Hematopoietic multipotent progenitor cell (in vitro differentiated cells): Measurements from ENCODE around the gene PLCB2. TPM values are rescaled to one million over a fixed set of nuclear protein-coding genes. Genes with fewer than 3 reads are reported as not detected.

Experiments used
- DNase-seq, 3 donors: peaks; one replicate each; pipeline ENCODE4 v3.0.0-alpha.2; 2011 to 2015; ENCODE audit warnings: low read depth in 2 of 3, low spot score in 2 of 3
- total RNA-seq: library from RNA; depleted of rRNA; stranded (reverse); fragments of >200 nt; gene quantifications from one replicate; pipeline ENCODE4 v1.2.3, GENCODE V29; 2012

The PLCB2 gene
- total RNA-seq, 1 donor, result 123 TPM

DNA sequence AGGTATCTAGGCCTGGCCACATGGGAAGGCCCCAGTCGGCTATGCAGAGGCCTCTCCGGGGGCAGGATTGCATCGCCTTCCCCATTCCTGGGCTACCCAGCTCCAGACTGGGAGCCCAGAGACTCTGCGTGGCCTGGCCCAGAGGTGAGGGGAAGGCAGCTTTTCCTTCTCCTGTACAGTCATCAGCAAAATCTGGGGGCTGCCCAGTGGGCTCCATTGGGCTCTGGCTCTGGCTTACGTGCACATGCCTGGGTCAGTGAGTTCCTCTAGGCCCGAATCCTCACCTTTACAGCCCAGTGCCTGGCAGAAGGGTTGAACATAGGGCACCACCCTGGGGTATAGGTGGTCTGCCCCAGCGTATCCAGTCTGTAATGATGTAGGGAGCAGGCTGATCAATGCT, 20.9 kb downstream of the PLCB2 start:
- DNase-seq, result no peak

DNA sequence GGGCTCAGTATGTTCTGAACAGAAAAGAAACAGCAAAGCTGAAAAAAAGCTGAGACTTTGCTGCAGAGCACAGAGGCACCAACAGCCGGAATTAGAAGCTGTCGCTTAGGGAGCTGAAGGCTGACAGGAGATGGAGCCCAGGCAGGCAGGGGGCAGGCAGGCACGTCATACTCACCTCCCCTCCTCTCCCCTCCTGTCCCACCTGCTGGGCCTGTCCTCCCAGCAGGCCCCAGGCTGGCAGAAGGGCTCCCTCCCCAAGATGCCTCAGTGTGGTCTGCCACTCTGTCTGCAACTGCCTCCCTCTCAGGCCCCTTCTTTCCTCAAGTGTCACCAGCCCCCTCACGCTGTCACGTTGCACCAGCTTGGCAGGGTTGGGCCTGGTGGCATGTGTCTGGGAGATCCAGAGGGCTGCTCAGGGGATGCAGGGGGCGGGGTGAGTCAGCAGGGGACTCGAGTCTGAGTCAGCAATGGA, 21.6 kb downstream of the PLCB2 start:
- no peak for DNase-seq

DNA sequence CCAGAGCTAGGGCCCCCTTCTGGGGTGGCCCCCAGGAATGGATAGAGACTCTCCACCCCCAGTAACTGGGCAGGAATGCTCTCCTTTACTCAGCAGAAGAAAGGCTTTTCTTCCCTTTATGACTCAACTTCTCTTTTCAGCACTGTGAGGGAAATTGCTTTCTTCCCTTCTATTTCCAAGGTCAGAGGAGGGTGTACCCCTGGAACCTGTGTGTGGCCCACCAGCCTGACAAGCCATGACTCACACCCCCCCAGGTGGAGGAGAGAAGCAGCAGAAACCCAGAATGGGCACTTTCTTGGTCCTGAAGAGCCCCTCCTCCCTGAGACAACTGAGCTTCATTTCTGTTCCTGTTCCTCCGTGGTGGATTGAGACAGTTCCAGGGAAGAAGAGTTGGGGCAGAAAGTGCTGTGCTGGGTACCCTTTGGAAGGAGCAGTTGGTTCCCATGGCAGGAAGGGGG, 22.2 kb downstream of the PLCB2 start:
- no peak for DNase-seq

DNA sequence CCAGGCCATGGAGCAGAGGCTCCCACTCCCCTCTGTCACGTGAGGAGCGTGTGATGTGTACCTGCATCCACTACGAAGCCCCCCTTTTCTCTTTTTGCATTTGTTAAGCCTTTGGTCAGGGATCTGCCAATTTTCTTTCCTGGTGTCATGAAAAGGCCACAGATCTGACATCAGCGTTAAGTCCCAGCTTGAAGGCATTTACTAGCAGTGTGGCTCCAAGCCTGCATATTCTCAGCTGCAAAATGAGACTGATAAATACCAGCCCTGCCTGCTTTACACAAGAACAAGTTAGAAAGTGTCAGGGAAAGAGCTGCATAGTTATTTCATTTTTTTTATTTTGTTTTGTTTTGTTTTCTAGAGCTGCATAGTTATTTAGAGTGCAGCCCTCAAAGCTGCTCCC, 22.6 kb downstream of the PLCB2 start:
- no peak for DNase-seq

DNA sequence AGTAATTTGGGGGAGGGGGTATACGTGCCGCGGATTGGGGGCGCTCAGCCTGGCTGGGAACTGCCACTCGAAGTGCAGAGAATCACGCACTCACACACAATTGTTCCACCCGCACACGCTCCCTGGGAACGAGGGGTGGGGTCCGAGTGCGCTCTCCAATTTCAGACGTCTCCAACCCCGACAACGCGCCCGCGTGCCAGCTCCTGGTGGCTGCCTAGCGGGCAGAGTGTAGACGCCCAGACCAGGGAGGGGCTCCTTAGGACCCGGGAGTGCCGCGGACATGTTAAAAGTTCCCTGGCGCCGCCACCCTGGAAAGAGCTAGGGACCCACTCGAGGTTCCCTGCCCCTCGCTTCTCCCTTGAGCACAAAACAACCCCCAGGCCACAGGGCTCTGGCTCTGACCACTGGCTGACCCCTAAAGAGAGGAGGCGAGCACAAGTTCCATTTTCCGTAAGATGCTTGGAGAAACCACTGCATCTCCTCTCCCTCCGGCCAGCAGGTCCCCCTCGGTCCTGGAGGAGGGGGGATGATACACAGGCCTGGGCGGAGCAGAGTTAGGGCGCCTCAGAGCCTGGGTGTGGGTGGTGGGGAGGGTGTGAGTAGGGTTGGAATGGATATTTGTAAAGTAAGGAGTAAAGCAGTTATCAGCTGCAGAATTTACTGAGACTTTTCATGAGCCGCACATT, 24.0 kb downstream of the PLCB2 start:
- DNase-seq, result no peak

DNA sequence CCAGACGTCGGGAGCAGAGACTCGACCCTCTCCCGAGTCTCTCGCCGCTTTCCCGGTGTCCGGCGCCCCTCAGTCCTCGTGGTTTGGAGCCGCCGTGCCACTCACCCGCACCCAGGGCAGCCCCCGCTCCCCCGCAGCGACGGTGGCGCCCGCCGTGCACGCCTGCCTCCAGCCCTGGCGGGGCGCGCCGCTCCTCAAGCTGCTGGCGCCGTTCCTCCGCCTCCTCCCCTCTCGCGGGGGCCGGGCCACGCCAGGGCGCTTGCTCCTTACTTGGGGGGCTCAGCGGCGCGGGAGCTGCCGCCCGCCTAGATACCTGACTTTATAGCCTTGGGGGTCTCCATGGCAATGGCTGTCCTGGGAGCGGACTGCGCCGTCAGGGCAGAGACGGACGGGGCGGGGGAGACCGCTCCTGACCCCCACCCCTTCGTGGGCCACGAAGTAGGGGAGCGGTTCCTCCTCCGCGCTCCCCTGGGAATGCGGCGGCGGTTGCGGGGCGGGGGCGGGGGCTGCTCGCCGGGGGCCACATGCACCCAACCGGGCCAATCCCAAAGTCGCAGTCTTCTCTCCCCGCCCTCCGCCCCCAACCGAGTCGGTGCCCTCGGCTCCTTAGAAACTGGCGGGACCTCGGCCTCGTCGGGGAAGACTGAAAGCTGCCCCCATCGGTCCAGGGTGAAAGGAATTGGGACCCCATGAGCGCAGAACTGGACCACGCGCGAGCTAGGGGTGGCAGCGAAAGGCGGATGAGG, 24.7 kb downstream of the PLCB2 start, which contains the start of gene ANKRD63:
TSS of gene ANKRD63 (minus strand) at position 196 of the 746 bp plus-strand sequence. CDS start 478 bp downstream, outside the sequence.
- DNase-seq, result peak in 1 of 3 donors; percentile 42

DNA sequence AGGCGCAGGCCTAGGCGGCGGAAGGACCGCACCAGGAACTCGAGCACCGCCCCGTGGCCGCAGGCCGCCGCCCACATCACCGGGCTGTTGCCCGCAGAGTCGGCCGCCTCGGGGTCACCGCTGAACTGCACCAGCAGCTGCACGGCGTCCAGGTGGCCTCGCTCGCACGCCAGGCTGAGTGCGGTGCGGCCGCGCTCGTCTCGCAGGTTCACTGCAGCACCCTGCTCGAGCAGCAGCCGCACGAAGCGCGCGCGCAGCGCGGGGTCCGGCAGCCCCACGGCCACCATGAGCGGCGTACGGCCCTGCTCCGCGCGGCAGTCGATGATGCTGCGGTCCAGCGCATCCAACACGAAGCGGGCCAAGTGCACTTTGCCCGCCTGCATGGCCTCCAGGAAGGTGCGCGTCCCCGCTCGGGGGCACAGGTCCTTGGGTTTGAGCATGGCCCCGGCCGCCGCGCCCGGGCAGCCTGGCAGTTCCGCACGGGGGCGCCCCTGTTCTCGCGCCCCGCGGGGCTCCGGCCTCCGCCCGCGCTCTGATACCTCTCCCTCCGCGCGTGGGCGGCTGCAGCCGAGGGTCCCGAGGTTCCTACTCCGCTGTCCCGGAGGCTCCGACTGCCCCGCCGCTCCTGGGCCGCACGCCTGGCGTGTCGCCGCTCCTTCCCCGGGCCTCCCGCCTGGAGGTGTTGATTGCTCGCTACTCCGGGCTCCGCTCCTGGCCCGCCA, 25.4 kb downstream of the PLCB2 start:
- peak; percentile 38 to 62 (median 57) for DNase-seq

DNA sequence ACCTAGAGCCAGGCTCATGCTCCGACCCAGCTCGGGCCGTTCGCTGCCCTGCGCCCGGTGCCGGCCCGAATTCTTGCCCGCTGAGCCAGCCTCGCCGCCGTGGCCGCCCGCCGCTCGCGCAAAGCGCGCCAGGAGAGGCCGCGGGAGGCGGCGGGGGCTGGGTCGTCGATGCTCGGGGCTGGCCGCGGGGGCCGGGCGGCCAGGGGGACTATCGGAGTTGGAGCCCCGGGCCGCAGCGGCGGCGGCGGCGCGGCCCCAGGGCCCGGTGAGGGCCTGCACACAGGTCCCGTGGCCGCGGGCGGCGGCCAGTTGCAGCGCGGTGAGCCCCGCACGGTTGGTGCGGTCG, 26.0 kb downstream of the PLCB2 start:
- no peak for DNase-seq

DNA sequence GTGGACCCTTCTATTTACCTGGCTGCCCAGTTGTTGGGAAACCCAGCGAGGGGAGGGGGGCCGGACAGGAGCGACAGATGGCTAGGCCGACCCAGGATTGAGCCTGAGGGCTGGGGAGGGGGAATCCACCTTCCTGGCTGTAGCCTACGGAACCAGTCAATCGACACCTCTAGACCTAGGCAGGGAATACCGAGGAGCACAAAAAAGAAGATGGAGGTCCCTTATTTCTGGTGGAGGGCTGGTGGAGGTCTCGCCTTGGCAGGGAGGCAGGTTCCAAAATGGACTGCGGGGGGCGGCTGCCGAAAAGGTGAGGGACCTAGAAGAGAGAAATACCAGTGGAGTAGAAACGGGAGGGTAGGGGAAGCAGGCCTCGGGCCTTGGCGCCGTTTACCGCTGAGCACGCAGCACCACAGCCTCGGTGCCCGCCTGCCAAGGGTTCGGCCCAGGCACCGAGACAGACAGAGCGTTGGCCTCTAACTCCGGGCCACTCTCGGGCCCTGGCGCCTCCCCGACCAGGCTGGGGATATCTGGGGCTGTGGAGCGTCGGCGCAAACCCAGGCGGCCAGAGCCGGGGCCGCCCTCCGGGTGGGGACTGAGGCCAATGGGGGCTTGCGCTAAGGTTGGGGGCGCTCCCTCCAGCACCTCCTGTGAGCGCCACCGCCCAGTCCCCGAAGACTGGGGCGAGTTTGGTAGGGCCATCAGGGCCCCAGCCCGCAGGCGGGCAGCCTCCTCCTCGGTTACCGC, 26.5 kb downstream of the PLCB2 start:
- no peak for DNase-seq

DNA sequence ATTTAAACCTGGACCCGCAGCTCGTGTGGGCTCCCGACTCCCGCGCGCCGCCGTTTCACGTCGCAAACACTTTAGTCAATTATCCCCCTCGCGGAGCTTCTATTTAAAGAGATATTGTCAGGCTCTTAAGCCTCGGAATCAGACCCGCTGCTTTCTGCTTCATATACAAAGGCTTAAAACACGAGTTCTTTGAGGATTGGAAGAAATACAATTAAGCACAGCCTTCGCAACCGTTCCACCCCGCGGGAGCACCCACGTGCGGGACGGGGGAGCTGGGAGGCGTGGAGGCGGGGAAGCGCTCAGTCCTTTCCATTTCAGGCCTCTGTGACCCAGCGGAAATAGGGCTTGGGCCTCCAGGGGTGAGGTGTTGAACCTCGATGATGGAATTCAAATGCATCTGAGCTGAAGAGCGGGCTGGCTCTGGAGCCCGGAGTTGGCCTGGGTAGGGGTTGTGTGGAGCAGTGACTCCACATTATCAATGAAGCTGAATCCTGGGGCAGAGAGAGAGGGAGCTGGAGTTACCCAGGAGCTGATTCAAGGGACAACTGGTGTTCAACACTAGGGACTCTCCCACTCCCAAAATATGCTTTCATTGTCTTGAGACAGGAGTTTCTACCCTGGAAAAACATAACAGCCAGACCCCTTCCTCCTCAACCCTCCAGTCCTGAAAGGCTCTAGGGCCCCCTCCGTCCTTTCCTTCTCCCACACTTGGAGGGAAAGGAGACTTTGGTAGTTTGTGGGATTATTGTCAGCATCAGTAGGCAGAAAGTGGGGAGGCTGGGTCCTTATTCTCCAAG, 27.3 kb downstream of the PLCB2 start:
- DNase-seq, result no peak

DNA sequence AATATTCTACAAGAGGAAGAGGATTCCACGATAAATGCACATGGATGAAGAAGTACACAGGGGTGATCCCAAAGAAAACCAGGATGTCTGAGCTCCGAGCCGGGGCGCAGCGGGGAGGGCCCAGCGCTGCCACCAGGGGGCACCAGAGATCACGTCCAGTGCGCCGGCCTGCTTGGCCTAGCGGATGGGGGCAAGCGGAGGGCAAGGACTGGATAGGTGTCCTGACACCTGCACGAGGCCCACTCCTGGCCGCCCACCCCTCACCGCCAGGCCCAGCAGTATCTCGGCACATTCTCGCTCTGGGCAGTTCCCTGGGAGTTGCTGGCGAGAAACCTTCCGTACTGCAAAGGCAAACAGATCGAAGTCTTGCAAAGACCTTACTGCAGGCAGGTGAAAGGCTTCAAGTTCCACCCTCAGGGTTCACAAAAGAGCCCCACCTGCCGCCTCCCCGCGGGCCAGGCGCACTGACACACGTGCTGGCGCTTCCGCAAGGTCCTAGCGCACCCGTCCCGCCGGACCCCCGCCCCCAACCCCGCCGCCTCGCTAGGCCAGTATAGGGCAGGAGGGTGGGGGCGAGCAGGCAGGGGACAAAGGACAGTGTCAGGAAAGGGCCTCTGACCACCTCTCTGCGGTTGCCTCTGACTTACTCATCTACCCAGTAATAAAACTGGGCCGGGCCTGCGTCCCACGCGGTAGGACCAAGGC, 28.1 kb downstream of the PLCB2 start:
- DNase-seq, result peak; percentile 37 to 59 (median 50)

DNA sequence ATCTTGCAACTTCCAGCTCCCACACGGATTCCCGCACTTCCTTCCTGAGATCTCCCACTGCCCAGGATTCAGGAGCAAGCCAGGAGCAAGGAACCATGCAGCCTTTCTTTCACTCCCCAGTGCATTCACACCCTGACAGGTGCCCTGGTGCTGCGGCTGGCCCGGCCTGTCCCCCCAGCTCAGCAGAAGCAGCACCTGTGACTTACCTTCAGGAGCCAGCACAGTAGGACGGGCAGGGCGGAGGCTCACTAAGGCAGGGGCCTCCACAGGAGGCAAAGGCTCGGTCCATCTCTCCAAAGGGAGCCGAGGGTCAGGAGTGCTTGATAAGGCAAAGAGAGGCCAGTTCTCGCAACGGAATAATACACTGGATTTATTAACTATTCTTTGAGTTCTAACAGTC, 29.7 kb downstream of the PLCB2 start:
- no peak for DNase-seq

DNA sequence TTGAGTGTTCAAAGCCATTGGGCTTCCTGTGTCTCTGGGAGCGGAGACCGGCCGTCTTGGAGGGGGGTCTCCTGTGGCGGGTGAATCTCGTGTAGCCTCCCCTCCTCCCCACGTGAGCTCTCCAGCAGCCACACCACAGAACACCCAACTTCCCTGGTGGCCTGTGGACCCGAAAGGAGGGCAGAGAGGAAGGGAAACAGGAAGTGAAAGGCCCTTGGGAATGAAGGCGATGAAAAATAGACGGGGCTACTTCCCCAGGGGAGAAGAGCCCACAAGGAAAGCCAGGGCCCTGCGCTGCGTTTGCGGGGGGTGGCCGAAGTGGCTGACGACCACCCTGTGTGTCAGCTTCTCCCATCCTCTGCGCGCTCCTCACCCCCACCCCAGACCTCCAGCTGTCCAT, 30.3 kb downstream of the PLCB2 start:
- DNase-seq, result no peak

DNA sequence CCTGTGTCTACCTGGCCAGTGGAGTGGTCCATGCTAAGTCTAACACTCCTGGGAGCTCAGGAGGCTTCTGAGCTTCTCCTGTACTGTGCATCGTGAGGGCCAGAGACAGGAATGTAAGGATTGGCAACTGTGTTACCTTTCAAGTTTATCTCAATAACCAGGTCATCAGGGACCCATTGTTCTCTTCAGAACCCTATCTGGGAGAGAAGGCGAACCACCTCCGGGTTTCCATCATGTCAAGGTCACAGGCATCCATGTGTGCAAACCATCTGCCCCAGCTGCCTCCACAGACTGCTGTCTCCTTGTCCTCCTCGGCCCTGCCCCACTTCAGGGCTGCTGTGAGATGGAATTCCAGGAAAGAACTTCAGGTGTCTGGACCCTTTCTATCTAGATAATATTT, 30.8 kb downstream of the PLCB2 start:
- no peak for DNase-seq

DNA sequence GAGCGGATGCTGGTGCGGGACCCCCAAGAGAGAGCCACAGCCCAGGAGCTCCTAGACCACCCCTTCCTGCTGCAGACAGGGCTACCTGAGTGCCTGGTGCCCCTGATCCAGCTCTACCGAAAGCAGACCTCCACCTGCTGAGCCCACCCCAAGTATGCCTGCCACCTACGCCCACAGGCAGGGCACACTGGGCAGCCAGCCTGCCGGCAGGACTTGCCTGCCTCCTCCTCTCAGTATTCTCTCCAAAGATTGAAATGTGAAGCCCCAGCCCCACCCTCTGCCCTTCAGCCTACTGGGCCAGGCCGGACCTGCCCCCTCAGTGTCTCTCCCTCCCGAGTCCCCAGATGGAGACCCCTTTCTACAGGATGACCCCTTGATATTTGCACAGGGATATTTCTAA, 31.8 kb downstream of the PLCB2 start:
- DNase-seq, result no peak

DNA sequence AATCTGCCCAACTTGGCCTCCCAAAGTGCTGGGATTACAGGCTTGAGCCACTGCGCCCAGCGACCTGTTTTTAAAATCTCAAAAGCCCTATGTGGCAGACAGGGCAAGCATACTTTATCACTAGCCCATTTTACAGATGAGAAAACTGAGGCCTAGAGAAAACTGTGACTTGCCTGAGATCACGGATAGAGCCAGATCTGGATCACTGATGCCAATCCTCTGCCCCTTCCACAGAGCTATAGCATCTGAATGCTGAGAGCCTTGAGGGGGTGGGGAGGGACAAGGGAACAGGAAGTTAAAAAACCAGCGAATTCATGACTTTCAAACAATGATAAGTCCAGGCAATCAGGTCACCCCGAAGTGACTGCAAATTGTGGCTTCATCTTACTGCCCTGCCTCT, 32.2 kb downstream of the PLCB2 start:
- no peak for DNase-seq

DNA sequence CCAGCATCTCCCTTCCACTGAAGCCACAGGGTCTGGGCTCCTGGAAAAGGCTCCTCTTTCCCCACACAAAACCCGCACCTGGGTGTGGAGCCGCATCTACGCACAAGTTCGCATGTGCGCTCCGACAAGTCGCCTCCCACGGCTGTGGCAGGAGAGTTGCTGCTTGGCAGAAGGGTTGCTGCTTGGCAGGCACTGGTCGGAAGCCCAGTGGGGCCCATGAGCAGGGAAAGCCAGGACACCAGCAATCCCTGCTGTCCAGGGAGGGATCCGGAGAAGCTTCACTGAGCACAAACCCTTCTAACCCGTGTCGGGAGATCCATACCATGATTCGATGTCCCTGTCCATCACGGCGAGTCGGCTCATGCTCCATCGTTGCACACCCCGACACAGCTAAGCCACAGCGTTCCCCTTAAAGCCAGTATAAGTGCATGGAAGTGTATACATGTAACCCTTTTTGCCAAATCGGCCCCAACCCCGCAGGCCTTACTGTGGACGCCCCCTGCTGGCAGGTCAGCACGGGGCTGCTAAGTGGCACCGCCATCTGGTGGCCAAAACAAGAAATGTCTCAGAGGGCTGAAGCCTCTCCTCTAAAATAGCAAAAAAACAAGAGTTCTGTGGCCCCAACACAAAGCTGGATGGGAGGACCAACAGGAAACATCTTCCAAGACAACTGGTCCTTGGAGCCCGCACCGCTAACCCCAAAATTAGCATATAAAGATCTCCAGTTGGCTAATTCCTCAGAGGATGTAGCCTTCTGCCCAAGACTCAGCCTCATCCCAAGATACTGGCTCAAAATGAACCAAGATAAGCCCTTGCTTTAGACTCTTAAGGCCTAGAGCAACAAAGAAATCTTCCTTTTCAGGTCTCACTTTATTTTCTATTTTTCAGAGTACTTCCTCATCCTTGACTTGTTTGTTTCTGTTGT, 33.1 kb downstream of the PLCB2 start:
- peak; percentile 82 to 90 (median 86) for DNase-seq

DNA sequence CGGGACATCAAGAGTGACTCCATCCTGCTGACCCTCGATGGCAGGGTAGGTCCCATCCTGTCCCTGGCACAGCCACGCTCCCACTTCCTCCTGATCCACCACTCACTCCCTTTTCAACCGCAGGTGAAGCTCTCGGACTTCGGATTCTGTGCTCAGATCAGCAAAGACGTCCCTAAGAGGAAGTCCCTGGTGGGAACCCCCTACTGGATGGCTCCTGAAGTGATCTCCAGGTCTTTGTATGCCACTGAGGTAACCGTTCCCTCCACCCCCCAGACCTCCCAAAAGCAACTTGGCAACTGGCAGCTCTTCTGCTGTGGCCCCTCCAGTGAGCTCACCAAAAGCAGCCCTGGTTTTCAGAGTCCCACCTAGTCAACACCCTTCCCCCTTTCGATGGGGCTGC, 34.3 kb downstream of the PLCB2 start:
- no peak for DNase-seq
